GM21576 (cell line): ENCODE results near the gene ARRDC2.

Source experiments
- ATAC-seq: cut with Tn5 transposase; IDR thresholded peaks from one replicate; pipeline ENCODE4 v1.9.1; 2021; ENCODE audit warnings: mild to moderate bottlenecking, moderate library complexity; ENCODE audit not compliant: unreplicated experiment

Gene ARRDC2

GRCh38 chr19:18057557-18057956 lies 49.6 kb downstream of the ARRDC2 start:
- no peak for ATAC-seq

- ATAC-seq, result no peak
These were observed 50.4 kb downstream of the ARRDC2 start for GRCh38 chr19:18058208-18059009.

GRCh38 chr19:18059297-18059696 lies 51.3 kb downstream of the ARRDC2 start:
- no peak for ATAC-seq

- ATAC-seq, result no peak
These were observed 51.9 kb downstream of the ARRDC2 start for GRCh38 chr19:18059902-18060301.

GRCh38 chr19:18060472-18060871 lies 52.5 kb downstream of the ARRDC2 start:
- no peak for ATAC-seq

- ATAC-seq, result no peak
These were observed 54.1 kb downstream of the ARRDC2 start for GRCh38 chr19:18062028-18062427.

- no peak for ATAC-seq
These were observed 55.5 kb downstream of the ARRDC2 start for GRCh38 chr19:18063463-18063862.
